HepG2 (cell line): ENCODE data around the gene LRP1B. TPM values are rescaled to one million over a fixed set of nuclear protein-coding genes. Genes with fewer than 3 reads are reported as not detected.

ENCODE experiments used
- ATAC-seq: fragments of 200-7000 bp; cut with Tn5 transposase; 3 replicates; pipeline ENCODE4 v1.9.1; 2020; ENCODE audit warnings: mild to moderate bottlenecking, moderate library complexity
- BruUV-seq: library from RNA; stranded (reverse); fragments of 400-500 nt; replicated peaks from 2 replicates; lab custom pipeline; 2021; lab: Mats Ljungman, UMichigan
- CTCF ChIA-PET: fragments of 300-600 bp; formaldehyde crosslinking; extraction: SDS; loops from one replicate; lab custom pipeline; 2021; ENCODE audit warnings: low total read pairs, inconsistent platforms, low intra/inter-chr PET ratio; lab: Yijun Ruan, JAX
- POLR2A ChIA-PET: fragments of 350-600 bp; sonication (Branson Sonifier 250); formaldehyde crosslinking; loops from one replicate; lab custom pipeline; 2020; ENCODE audit warnings: antibody characterized with exemption, inconsistent platforms; lab: Yijun Ruan, JAX
- DNase-seq: peaks from one replicate; pipeline ENCODE4 v3.0.0-alpha.2; 2015; ENCODE audit warnings: low spot score
- FAIRE-seq: peaks from 3 replicates; lab custom pipeline; 2011; peaks lifted over from hg19 to GRCh38; lab: Jason Lieb, UNC
- H2AFZ ChIP-seq: one replicate; pipeline ENCODE4 v1.6.1; 2011; ENCODE audit warnings: low read length, inconsistent platforms
- H3K27ac ChIP-seq: fragments of 300-600 bp; 3 replicates; pipeline ENCODE4 v1.8.0; 2011; ENCODE audit warnings: mixed run types, mild to moderate bottlenecking, mixed read lengths, low read length, inconsistent platforms; ENCODE audit not compliant: insufficient read depth; ENCODE audit errors: extremely low read length
- H3K27me3 ChIP-seq, 2 experiments: fragments of 200-600 bp in 1 of 2; 2 replicates in 1 of 2; 3 replicates in 1 of 2; pipeline versions ENCODE4 v1.6.0 to v1.8.0; 2011; ENCODE audit warnings: low read length in 2 of 2, mild to moderate bottlenecking in 2 of 2, moderate library complexity in 2 of 2, inconsistent platforms in 1 of 2; ENCODE audit not compliant: insufficient read depth in 2 of 2, control insufficient read depth in 1 of 2
- H3K36me3 ChIP-seq, 2 experiments: fragments of 200-600 bp in 1 of 2; replicated peaks in 1 of 2; 2 replicates in 1 of 2; 3 replicates in 1 of 2; pipeline versions ENCODE4 v1.5.1 to v1.8.0; 2011; ENCODE audit warnings: low read length in 2 of 2, inconsistent platforms in 1 of 2; ENCODE audit not compliant: insufficient read depth in 2 of 2, control insufficient read depth in 1 of 2
- H3K4me1 ChIP-seq: 2 replicates; pipeline ENCODE4 v1.5.1; 2012; ENCODE audit warnings: low read length, inconsistent platforms; ENCODE audit not compliant: insufficient read depth
- H3K4me2 ChIP-seq: 2 replicates; pipeline ENCODE4 v1.6.0; 2011; ENCODE audit warnings: low read depth, low read length, inconsistent platforms
- H3K4me3 ChIP-seq, 3 experiments: fragments of 200-600 bp in 1 of 3; sonication (generic), shearing (Covaris generic) in 1 of 3; replicated peaks in 1 of 3; 2 replicates each; pipeline ENCODE4 v1.5.1; 2011 to 2016; ENCODE audit warnings: low read length in 3 of 3, inconsistent platforms in 2 of 3, low read depth in 2 of 3, mild to moderate bottlenecking in 2 of 3, control low read depth in 1 of 3, mixed read lengths in 1 of 3; ENCODE audit not compliant: insufficient read depth in 1 of 3
- H3K79me2 ChIP-seq: one replicate; pipeline ENCODE4 v1.6.1; 2011; ENCODE audit warnings: low read length, inconsistent platforms; ENCODE audit not compliant: insufficient read depth
- H3K9ac ChIP-seq: 2 replicates; pipeline ENCODE4 v1.6.0; 2011; ENCODE audit warnings: mild to moderate bottlenecking, low read depth, low read length, inconsistent platforms; ENCODE audit not compliant: insufficient read depth
- H3K9me3 ChIP-seq: 2 replicates; pipeline ENCODE4 v1.5.1; 2012; ENCODE audit warnings: mild to moderate bottlenecking, low read length
- H4K20me1 ChIP-seq: 2 replicates; pipeline ENCODE4 v1.6.0; 2011; ENCODE audit warnings: inconsistent platforms, mild to moderate bottlenecking, low read length, moderate library complexity; ENCODE audit not compliant: insufficient read depth
- CHD2 ChIP-seq: IDR thresholded peaks from 2 replicates; pipeline ENCODE4 v1.6.1; 2011; ENCODE audit warnings: low read depth, low read length, improper control_type of control experiment
- EHMT2 ChIP-seq: fragments of 200-600 bp; sonication (generic); IDR thresholded peaks from 2 replicates; pipeline ENCODE4 v1.7.0; 2017; ENCODE audit warnings: antibody characterized with exemption, low read depth, low read length, borderline replicate concordance
- FOSL1 ChIP-seq: sonication (generic); formaldehyde crosslinking; IDR thresholded peaks from 2 replicates; pipeline ENCODE4 v1.9.0; 2021; ENCODE audit warnings: missing genetic modification reagents, borderline replicate concordance
- GATAD2A ChIP-seq: IDR thresholded peaks from 2 replicates; pipeline ENCODE4 v1.6.1; 2016
- HNRNPH1 ChIP-seq: fragments of 200-400 bp; formaldehyde crosslinking; optimal IDR thresholded peaks from 2 replicates; pipeline ENCODE3; 2017; ENCODE audit warnings: mild to moderate bottlenecking, low read depth, low read length
- JDP2 ChIP-seq: sonication (generic); formaldehyde crosslinking; IDR thresholded peaks from 2 replicates; pipeline ENCODE4 v1.8.1; 2022; ENCODE audit warnings: missing genetic modification reagents, borderline replicate concordance
- MEIS2 ChIP-seq: sonication (generic); formaldehyde crosslinking; IDR thresholded peaks from 2 replicates; pipeline ENCODE4 v1.9.0; 2021; ENCODE audit warnings: mild to moderate bottlenecking, missing genetic modification reagents
- MIER2 ChIP-seq: IDR thresholded peaks from 2 replicates; pipeline ENCODE4 v1.6.1; 2016; ENCODE audit warnings: missing biosample characterization, missing genetic modification reagents
- TBP ChIP-seq: sonication (generic); formaldehyde crosslinking; IDR thresholded peaks from 2 replicates; pipeline ENCODE4 v1.5.0; 2020; ENCODE audit warnings: missing genetic modification reagents
- ZNF260 ChIP-seq: sonication (generic); formaldehyde crosslinking; IDR thresholded peaks from 2 replicates; pipeline ENCODE4 v1.4.0; 2020; ENCODE audit warnings: missing genetic modification reagents, low read depth, mild to moderate bottlenecking, borderline replicate concordance
- ZNF274 ChIP-seq: sonication (generic); formaldehyde crosslinking; IDR thresholded peaks from 2 replicates; pipeline ENCODE4 v1.5.1; 2020; ENCODE audit warnings: mild to moderate bottlenecking, missing genetic modification reagents
- ZNF558 ChIP-seq: sonication (generic); formaldehyde crosslinking; IDR thresholded peaks from 2 replicates; pipeline ENCODE4 v1.9.0; 2022; ENCODE audit warnings: mild to moderate bottlenecking, missing genetic modification reagents, borderline replicate concordance
- ZNF564 ChIP-seq: sonication (generic); formaldehyde crosslinking; IDR thresholded peaks from 2 replicates; pipeline ENCODE4 v1.8.1; 2023; ENCODE audit warnings: mild to moderate bottlenecking, missing genetic modification reagents
- ZNF629 ChIP-seq: sonication (generic); formaldehyde crosslinking; conservative IDR thresholded peaks from 2 replicates; pipeline ENCODE4 v1.5.0; 2020; ENCODE audit warnings: missing genetic modification reagents
- ZNF773 ChIP-seq: sonication (generic); formaldehyde crosslinking; IDR thresholded peaks from 2 replicates; pipeline ENCODE4 v1.4.0; 2020; ENCODE audit warnings: missing genetic modification reagents, borderline replicate concordance
- ZNF777 ChIP-seq: sonication (generic); formaldehyde crosslinking; IDR thresholded peaks from 2 replicates; pipeline ENCODE4 v1.4.0; 2020; ENCODE audit warnings: missing genetic modification reagents
- ZNF792 ChIP-seq: IDR thresholded peaks from 2 replicates; pipeline ENCODE4 v1.6.1; 2016
- WGBS: methylation state at CpG from one replicate; pipeline ENCODE4 v1.1.6; 2017; ENCODE audit warnings: low lambda C conversion rate; 5-methylcytosine and 5-hydroxymethylcytosine counted together
- in situ Hi-C: cut with HindIII; loops from 2 replicates; pipeline ENCODE4 v1.10.0; 2017; ENCODE audit warnings: low pct_unique_long_range_greater_than_20kb; ENCODE audit not compliant: extremely low pct_ligation_motif_present
- intact Hi-C: fragments of 100-400 bp; cut with micrococcal nuclease; formaldehyde crosslinking; loops from one replicate; pipeline ENCODE4 v1.10.0; 2022; ENCODE audit not compliant: unreplicated experiment
- polyA plus RNA-seq, 8 experiments: library from polyadenylated mRNA; depleted of rRNA in 3 of 8; stranded (reverse) in 7 of 8; unstranded in 1 of 8; fragments of >200 nt; fragmentation: Illumina TruSeq in 4 of 8; extraction: Trizol in 4 of 8; gene quantifications; 2 replicates each; pipeline versions ENCODE4 v1.2.1 to v1.2.3, GENCODE V29; 2011 to 2016; ENCODE audit warnings: low read depth in 4 of 8, missing spikeins in 1 of 8, mixed read lengths in 1 of 8; ENCODE audit not compliant: insufficient read depth in 1 of 8
- total RNA-seq, 5 experiments: library from RNA; depleted of rRNA; stranded (reverse); fragments of >200 nt; fragmentation: Illumina TruSeq; extraction: Trizol; gene quantifications; 2 replicates each; pipeline ENCODE4 v1.2.3, GENCODE V29; 2016; ENCODE audit warnings: low read depth in 1 of 5
- TF ChIP-seq, protein P1 (sequence below): sonication (generic); formaldehyde crosslinking; IDR thresholded peaks from 2 replicates; pipeline ENCODE4 v1.5.0; 2020; ENCODE audit warnings: mild to moderate bottlenecking, missing genetic modification reagents

Gene LRP1B
- total and polyA plus RNA-seq, 2 of the 13 experiments (the other 11 are each of a cell fraction or from before 2014, with no cell fraction given), result 0.04 TPM; not detected in 1

GRCh38 chr2:141118836-141119235 lies 1012.0 kb downstream of the LRP1B start:
- intact Hi-C loops, result no loop called here
- in situ Hi-C loops, result no loop called here
- no peak for TF ChIP-seq EHMT2
- TF ChIP-seq, protein P1, sequence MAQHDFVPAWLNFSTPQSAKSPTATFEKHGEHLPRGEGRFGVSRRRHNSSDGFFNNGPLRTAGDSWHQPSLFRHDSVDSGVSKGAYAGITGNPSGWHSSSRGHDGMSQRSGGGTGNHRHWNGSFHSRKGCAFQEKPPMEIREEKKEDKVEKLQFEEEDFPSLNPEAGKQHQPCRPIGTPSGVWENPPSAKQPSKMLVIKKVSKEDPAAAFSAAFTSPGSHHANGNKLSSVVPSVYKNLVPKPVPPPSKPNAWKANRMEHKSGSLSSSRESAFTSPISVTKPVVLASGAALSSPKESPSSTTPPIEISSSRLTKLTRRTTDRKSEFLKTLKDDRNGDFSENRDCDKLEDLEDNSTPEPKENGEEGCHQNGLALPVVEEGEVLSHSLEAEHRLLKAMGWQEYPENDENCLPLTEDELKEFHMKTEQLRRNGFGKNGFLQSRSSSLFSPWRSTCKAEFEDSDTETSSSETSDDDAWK (CRISPR knock-in tag), result no peak
- no peak for TF ChIP-seq JDP2

GRCh38 chr2:141113301-141113700 lies 1017.5 kb downstream of the LRP1B start:
- H2AFZ ChIP-seq, result no peak overlapping the region
- no TSS peak for BruUV-seq
- ChIA-PET POLR2A (no interaction called here), CTCF (no interaction called here)
- intact Hi-C loops, result no loop called here
- H3K36me3 ChIP-seq, result no peaks in the 10 kb centered on the region
- no peaks in the 10 kb centered on the region for H4K20me1 ChIP-seq
- no peaks in the 10 kb centered on the region for H3K79me2 ChIP-seq
- H3K27me3 ChIP-seq, result no peaks in the 10 kb centered on the region
- TF ChIP-seq HNRNPH1, result no peak
- TF ChIP-seq CHD2, result no peak
- no peak for TF ChIP-seq ZNF777
- TF ChIP-seq ZNF558 (CRISPR knock-in tag), result no peak
- TF ChIP-seq ZNF773 (CRISPR knock-in tag), result no peak
- TF ChIP-seq TBP (CRISPR knock-in tag), result no peak
- TF ChIP-seq ZNF792 (CRISPR knock-in tag), result no peak
- TF ChIP-seq ZNF274 (CRISPR knock-in tag), result no peak
- no peak for TF ChIP-seq ZNF260 (CRISPR knock-in tag)
- no peak for TF ChIP-seq MEIS2
- no peak for TF ChIP-seq ZNF629
- no peak for TF ChIP-seq FOSL1 (CRISPR knock-in tag)
- TF ChIP-seq MIER2 (CRISPR knock-in tag), result no peak
- TF ChIP-seq GATAD2A (CRISPR knock-in tag), result no peak
- no peak for TF ChIP-seq ZNF564 (CRISPR knock-in tag)
- no peak overlapping the region for H3K4me3 ChIP-seq
- H3K4me2 ChIP-seq, result no peak overlapping the region
- H3K9ac ChIP-seq, result no peak overlapping the region
- in situ Hi-C loops, result no loop called here
- no peaks in the 10 kb centered on the region for H3K4me1 ChIP-seq
- H3K9me3 ChIP-seq, result no peaks in the 10 kb centered on the region
- DNase-seq (no peak), ATAC-seq (no peak), FAIRE-seq (no peak)
- H3K27ac ChIP-seq, result no peak overlapping the region

More at GRCh38 chr2:141118836-141119235, 1012.0 kb downstream of the LRP1B start:
- H4K20me1 ChIP-seq, result no peaks in the 10 kb centered on the region
- H3K4me3 ChIP-seq, result no peak overlapping the region
- no peaks in the 10 kb centered on the region for H3K79me2 ChIP-seq
- BruUV-seq, result no TSS peak
- ChIA-PET CTCF (no interaction called here), POLR2A (no interaction called here)
- H3K4me1 ChIP-seq, result no peaks in the 10 kb centered on the region
- H3K9me3 ChIP-seq, result no peaks in the 10 kb centered on the region
- H3K36me3 ChIP-seq, result no peaks in the 10 kb centered on the region
- FAIRE-seq, result no peak
- no peak overlapping the region for H3K4me2 ChIP-seq
- no peak for ATAC-seq
- H3K9ac ChIP-seq, result no peak overlapping the region
- DNase-seq, result no peak
- 2% methylated on average over 4 of the region's 4 CpGs for WGBS
- no peak overlapping the region for H3K27ac ChIP-seq
- no peak overlapping the region for H2AFZ ChIP-seq
- no peaks in the 10 kb centered on the region for H3K27me3 ChIP-seq
